Cardiac muscle cell (in vitro differentiated cells and primary cell): Measurements from ENCODE around the gene ANO9. TPM values are rescaled to one million over a fixed set of nuclear protein-coding genes. Genes with fewer than 3 reads are reported as not detected.

Experiments
- DNase-seq, 2 donors: peaks; one replicate each; pipeline versions ENCODE4 v3.0.0 to v3.0.0-alpha.2; 2010 to 2017; ENCODE audit warnings: low read depth in 1 of 2, low spot score in 1 of 2
- H3K27ac ChIP-seq: fragments of 200-600 bp; sonication (generic); 2 replicates; pipeline ENCODE4 v1.5.1; 2016
- H3K27me3 ChIP-seq: fragments of 200-600 bp; sonication (generic); 2 replicates; pipeline ENCODE4 v1.6.0; 2016; ENCODE audit warnings: control low read depth
- H3K36me3 ChIP-seq: fragments of 200-600 bp; sonication (generic); 2 replicates; pipeline ENCODE4 v1.5.1; 2016; ENCODE audit warnings: control low read depth
- H3K4me1 ChIP-seq: fragments of 200-600 bp; sonication (generic); 2 replicates; pipeline ENCODE4 v1.8.1; 2017; ENCODE audit warnings: low read depth, mild to moderate bottlenecking, mixed run types
- H3K4me3 ChIP-seq: fragments of 200-600 bp; sonication (generic); 2 replicates; pipeline ENCODE4 v1.5.1; 2016; ENCODE audit warnings: mild to moderate bottlenecking
- H3K9me3 ChIP-seq: fragments of 200-600 bp; sonication (generic); 2 replicates; pipeline ENCODE4 v1.5.1; 2017; ENCODE audit warnings: low read depth, mild to moderate bottlenecking, control low read depth
- CTCF ChIP-seq: IDR thresholded peaks from 2 replicates; pipeline ENCODE4 v1.5.1; 2012; ENCODE audit warnings: low read depth, mild to moderate bottlenecking, low read length
- polyA plus RNA-seq: library from polyadenylated mRNA; unstranded; fragments of >200 nt; fragmentation: Nextera tagmentation; extraction: Ambion mirVana; gene quantifications from 2 replicates; pipeline ENCODE4 v1.2.1, GENCODE V29; 2016
- total RNA-seq: library from RNA; depleted of rRNA; stranded (reverse); fragments of >200 nt; gene quantifications from 2 replicates; pipeline ENCODE4 v1.2.3, GENCODE V29; 2016

ANO9 gene
- total and polyA plus RNA-seq, 2 experiments from 2014 or later = 0.23 to 0.51 TPM

GRCh38 chr11:385594-386351 lies 56.0 kb downstream of the ANO9 start:
- Histone ChIP-seq H3K27me3 (peaks cover 4% of the 10 kb centered on the region), H3K9me3 (no peaks in the 10 kb centered on the region), H3K27ac (no peak overlapping the region), H3K4me3 (no peak overlapping the region), H3K36me3 (no peaks in the 10 kb centered on the region), H3K4me1 (no peaks in the 10 kb centered on the region)
- no peak for TF ChIP-seq CTCF
- DNase-seq = no peak

GRCh38 chr11:384511-384910 lies 57.3 kb downstream of the ANO9 start:
- no peaks in the 10 kb centered on the region for H3K36me3 ChIP-seq
- H3K27ac ChIP-seq = no peak overlapping the region
- TF ChIP-seq CTCF = no peak
- peaks cover 4% of the 10 kb centered on the region for H3K27me3 ChIP-seq
- H3K4me3 ChIP-seq = no peak overlapping the region
- H3K9me3 ChIP-seq = no peaks in the 10 kb centered on the region
- H3K4me1 ChIP-seq = no peaks in the 10 kb centered on the region
- DNase-seq = no peak

GRCh38 chr11:383431-383830 lies 58.4 kb downstream of the ANO9 start:
- no peak for TF ChIP-seq CTCF

GRCh38 chr11:382081-382629 lies 59.7 kb downstream of the ANO9 start:
- no peak overlapping the region for H3K27ac ChIP-seq
- no peaks in the 10 kb centered on the region for H3K4me1 ChIP-seq
- no peak for TF ChIP-seq CTCF
- H3K4me3 ChIP-seq = no peak overlapping the region
- DNase-seq = no peak
- H3K27me3 ChIP-seq = no peaks in the 10 kb centered on the region
- H3K36me3 ChIP-seq = no peaks in the 10 kb centered on the region
- no peaks in the 10 kb centered on the region for H3K9me3 ChIP-seq

More at GRCh38 chr11:383431-383830, 58.4 kb downstream of the ANO9 start:
- Histone ChIP-seq H3K27ac (no peak overlapping the region), H3K27me3 (peaks cover 1% of the 10 kb centered on the region), H3K4me1 (no peaks in the 10 kb centered on the region), H3K9me3 (no peaks in the 10 kb centered on the region), H3K36me3 (no peaks in the 10 kb centered on the region), H3K4me3 (no peak overlapping the region)
- DNase-seq = no peak

- Histone ChIP-seq H3K4me1 (no peaks in the 10 kb centered on the region), H3K27me3 (no peaks in the 10 kb centered on the region), H3K36me3 (no peaks in the 10 kb centered on the region), H3K9me3 (no peaks in the 10 kb centered on the region), H3K4me3 (no peak overlapping the region), H3K27ac (no peak overlapping the region)
- TF ChIP-seq CTCF = no peak
- no peak for DNase-seq
Measured at GRCh38 chr11:381501-382072, 60.2 kb downstream of the ANO9 start.
